GM19099 (cell line): ENCODE measurements around the gene SMIM5.

Experiments
- POLR2A ChIP-seq: IDR thresholded peaks from 3 replicates; pipeline ENCODE4 v1.6.1; 2011; ENCODE audit warnings: low read depth; ENCODE audit not compliant: insufficient read length; ENCODE audit errors: extremely low read depth

SMIM5 gene

DNA sequence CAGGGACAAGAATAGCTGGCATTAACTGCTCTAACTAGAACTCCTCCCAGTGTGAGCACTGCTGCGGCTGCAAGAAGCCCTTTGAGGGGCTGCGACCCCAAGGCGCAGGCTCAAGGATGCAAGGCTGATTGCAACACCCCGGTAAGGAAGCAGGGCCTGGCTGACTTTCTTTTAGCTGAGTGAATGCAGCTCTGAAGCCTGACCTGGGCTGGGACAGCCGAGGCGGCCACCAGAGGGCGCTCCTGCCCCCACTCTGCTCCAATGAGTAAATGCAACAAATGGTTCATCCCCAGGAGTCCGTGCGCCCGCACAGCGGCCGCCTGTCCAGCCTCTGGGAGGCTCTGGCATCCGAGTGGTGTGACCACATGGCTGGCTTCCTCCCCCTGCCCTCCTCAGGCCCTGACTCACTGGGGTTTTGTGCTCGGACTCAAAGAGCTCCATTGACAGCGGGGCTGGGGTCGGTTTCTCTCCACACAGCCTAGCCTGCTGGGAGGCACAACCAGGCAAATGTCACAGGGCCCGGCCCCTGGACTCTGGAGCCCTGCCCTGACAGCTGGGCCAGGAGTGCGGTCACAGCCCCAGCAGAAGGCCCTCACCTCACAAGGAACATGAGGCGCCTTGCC lies at the start of gene SMIM5:
SMIM5 (plus strand) TSS at position 572 of the 623 bp plus-strand sequence. CDS start 6,768 bp downstream, outside the sequence.
- no peak for TF ChIP-seq POLR2A

- TF ChIP-seq POLR2A: no peak
Measured at GRCh38 chr17:75584849-75585175, 48.4 kb upstream of the SMIM5 start.

DNA sequence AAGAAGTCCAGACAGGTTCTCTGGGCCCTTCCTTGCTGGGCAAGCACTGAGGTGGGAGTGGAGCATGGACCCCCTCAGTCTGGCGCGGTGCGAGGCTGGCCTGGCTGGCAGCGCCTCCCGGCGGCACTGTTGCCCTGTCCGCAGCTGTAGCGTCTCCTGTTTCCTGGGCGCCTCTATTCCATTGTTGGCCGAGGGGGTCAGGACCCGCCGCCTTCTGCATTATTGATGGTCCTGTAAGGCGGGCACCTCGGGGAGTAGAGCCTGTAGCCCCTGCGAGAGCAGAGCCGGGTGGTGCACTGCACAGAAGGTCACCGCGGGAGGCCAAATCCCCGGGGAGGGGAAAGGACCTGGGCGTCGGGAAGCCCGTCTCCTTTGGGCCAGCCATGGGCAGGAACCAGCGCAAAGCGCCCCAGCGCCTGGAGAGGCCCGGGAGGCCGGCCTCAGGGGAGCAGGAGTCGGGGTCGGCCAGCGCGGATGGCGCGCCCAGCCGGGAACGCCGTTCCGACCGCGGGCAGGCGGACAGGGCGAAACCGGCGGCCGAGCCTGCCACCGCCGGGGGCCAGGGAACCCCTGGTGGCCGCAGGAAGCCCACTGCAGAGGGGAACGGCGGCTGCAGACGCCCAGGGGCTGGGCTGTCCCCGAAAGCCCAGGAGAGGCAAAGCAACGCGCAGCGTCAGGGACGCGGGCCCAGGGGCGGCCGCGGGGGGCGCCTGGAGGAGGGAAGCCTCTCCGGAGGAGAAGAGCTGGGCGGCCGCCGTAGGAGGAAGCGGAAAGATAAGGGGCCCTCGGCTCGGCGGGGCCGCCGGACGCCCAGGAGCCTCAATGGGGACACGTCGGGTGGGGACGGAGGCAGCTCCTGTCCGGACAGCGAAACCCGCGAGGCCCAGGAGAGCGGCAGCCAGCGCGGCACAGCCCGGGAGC lies 45.3 kb upstream of the SMIM5 start, which contains the start of gene MYO15B:
MYO15B (plus strand) TSS at position 126 of the 921 bp plus-strand sequence; CDS start at position 384, 258 bp downstream.
- TF ChIP-seq POLR2A: no peak

DNA sequence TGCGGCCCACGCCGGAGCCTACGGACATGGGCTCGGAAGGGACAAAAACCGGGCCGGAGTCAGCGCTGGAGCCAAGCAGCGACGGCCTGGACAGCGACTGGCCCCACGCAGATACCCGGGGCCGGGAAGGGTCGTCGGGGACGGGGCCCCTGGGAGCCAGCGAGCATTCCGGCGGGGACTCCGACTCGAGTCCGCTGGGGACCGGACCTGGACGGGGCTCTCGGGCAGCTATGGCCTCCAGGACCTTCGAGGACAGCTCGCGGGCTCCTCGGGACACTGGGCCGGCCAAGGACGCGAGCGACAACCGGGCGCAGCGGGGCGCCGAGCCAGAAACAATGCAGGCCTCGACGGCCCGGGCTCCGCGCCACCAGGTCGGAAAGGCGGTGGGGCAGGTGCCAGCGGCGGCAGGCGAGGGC lies 44.6 kb upstream of the SMIM5 start:
- no peak for TF ChIP-seq POLR2A

GRCh38 chr17:75589012-75589918 lies 44.0 kb upstream of the SMIM5 start:
- no peak for TF ChIP-seq POLR2A

GRCh38 chr17:75589919-75590303 lies 43.3 kb upstream of the SMIM5 start:
- TF ChIP-seq POLR2A: no peak

DNA sequence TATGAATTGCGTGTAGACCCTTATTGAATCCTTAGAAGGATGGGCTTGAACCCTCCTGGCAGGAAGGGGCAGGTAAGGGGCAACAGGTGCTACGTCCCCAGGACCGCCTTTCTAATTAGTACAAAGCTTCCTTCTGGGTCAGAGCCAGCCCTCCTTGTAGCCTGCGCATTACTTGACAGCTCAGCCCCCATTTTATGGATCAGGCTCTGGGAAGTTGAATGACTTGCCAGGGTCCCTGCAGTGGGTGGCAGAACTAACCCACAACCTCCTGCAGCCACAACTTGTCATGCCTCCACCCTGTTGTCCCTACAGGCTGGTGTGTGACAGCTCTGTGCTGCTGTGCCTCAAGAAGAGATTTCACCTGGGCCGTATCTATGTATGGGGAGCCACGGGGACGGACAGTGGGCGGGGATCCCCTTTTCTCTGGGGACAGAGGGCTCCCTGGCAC lies 42.9 kb upstream of the SMIM5 start:
- no peak for TF ChIP-seq POLR2A

GRCh38 chr17:75590849-75591721 lies 42.1 kb upstream of the SMIM5 start:
- no peak for TF ChIP-seq POLR2A

DNA sequence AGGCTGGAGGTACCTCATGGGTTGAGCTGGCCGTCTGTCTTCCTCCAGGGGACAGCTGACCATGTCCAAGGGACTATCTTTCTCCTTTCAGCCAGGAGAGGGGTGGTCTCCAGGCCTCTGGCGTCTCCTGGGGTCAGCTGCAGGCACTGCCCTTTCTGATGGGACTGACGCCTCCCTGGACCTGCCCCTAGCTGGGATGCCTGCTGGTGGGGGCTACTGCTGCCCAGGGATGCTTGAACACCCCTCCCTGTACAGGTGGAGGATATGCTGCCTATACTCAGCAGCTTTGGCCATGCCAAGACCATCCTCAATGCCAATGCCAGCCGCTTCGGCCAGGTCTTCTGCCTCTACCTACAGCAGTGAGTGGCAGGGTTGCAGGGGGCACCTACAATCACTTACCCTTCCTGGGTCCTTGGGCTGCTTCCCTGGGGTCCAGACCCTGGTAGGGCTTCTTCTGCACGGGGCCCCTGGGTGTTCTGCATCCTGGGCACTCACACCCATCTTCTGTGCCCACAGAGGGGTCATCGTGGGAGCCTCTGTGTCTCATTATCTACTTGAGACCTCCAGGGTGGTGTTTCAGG lies 41.4 kb upstream of the SMIM5 start:
- TF ChIP-seq POLR2A: no peak

- TF ChIP-seq POLR2A: no peak
Measured at GRCh38 chr17:75592348-75593020, 40.8 kb upstream of the SMIM5 start.

GRCh38 chr17:75594499-75595283 lies 38.5 kb upstream of the SMIM5 start:
- TF ChIP-seq POLR2A: no peak

- no peak for TF ChIP-seq POLR2A
Measured at GRCh38 chr17:75595284-75595919, 37.8 kb upstream of the SMIM5 start.

DNA sequence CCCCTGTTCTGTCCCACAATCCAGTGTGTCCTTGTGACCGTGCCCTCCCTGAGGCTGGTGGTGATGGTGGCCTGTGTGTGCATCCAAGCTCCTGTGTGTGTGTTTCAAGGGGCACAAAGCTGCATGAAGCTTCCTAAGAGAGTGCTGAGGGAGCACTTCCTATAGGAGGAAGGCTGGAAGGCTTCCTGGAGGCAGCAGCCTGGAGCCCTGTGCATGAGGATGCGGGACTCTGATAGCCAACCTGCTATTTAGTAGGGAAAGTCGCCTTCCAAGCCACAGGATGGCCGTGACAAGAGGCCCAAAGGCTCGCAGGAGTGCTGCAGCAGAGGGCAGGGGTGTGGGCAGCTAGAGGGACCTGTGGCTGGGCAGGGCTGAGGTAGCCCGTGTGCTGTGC lies 37.3 kb upstream of the SMIM5 start:
- TF ChIP-seq POLR2A: no peak
